OCI-LY3 (cell line): ENCODE results near the gene CDKN1C.

Source experiments
- EZH2phosphoT487 ChIP-seq: fragments of 200-600 bp; shearing (Covaris generic); IDR thresholded peaks from 2 replicates; pipeline ENCODE4 v1.6.1; 2018; ENCODE audit warnings: antibody characterized with exemption, mixed run types, low read depth
- TF ChIP-seq, protein P1 (sequence below): fragments of 200-600, 300-600 bp; sonication (generic); IDR thresholded peaks from 2 replicates; pipeline ENCODE4 v1.5.1; 2014; ENCODE audit warnings: antibody characterized with exemption, low read length, low read depth

DNA sequence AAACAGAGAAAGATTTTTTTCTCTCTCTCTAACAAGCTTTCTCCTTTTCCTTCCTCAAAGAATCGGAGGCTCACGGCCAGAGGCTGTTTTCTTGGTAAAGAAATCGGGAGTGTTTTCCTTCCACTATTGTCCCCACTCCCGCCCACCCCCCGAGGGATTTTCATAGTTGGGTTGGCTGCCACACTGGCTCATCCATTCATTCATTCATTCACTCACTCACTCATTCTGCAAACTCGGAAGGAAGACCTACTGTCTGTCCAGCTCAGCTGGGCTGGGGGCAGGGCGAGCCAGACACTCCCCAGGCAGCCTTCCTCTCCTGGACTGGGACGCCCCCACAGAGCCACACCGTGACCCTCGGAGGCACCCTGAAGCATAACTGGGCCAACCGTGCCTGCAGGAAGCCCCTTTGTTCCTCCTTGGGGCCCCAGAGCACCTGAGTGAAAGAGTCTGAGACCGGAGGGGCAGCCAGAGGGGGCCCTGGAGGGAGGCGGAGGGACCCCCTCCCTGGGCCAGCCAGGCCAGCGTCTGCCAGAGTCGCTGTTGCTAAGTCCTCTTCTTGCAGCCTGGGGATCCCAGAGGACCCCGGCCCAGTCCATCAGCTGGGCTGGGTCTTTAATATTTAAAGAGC, 17.0 kb downstream of the CDKN1C start:
- TF ChIP-seq, protein P1, sequence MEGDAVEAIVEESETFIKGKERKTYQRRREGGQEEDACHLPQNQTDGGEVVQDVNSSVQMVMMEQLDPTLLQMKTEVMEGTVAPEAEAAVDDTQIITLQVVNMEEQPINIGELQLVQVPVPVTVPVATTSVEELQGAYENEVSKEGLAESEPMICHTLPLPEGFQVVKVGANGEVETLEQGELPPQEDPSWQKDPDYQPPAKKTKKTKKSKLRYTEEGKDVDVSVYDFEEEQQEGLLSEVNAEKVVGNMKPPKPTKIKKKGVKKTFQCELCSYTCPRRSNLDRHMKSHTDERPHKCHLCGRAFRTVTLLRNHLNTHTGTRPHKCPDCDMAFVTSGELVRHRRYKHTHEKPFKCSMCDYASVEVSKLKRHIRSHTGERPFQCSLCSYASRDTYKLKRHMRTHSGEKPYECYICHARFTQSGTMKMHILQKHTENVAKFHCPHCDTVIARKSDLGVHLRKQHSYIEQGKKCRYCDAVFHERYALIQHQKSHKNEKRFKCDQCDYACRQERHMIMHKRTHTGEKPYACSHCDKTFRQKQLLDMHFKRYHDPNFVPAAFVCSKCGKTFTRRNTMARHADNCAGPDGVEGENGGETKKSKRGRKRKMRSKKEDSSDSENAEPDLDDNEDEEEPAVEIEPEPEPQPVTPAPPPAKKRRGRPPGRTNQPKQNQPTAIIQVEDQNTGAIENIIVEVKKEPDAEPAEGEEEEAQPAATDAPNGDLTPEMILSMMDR: no peak
- TF ChIP-seq EZH2phosphoT487: no peak
